ENCODE measurements around the gene UBXN6.
A peak's percentile ranks its signal among the peaks of the same experiment; 100 is the strongest.

Gene UBXN6

GRCh38 chr19:4494691-4495064, 37.1 kb upstream of the UBXN6 start:
- no peak for DNase-seq (ENCODE audit: low read depth)
- H3K4me3 ChIP-seq (ENCODE audit: low read depth, low read length): no peak overlapping the region

GRCh38 chr19:4493929-4494690, 36.5 kb upstream of the UBXN6 start:
- DNase-seq (ENCODE audit: low read depth): no peak
- no peak overlapping the region for H3K4me3 ChIP-seq (ENCODE audit: low read depth, low read length)

GRCh38 chr19:4493104-4493928, 35.7 kb upstream of the UBXN6 start:
- DNase-seq (ENCODE audit: low read depth): no peak
- no peak overlapping the region for H3K4me3 ChIP-seq (ENCODE audit: low read depth, low read length)

- DNase-seq (ENCODE audit: low read depth): no peak
- H3K4me3 ChIP-seq (ENCODE audit: low read depth, low read length): no peak overlapping the region
Observed at GRCh38 chr19:4492337-4493103, 34.9 kb upstream of the UBXN6 start.

- no peak overlapping the region for H3K4me3 ChIP-seq (ENCODE audit: low read depth, low read length)
Observed at GRCh38 chr19:4491446-4491845, 33.9 kb upstream of the UBXN6 start.

GRCh38 chr19:4488496-4488895, 30.9 kb upstream of the UBXN6 start:
- no peak for DNase-seq (ENCODE audit: low read depth)
- H3K4me3 ChIP-seq (ENCODE audit: low read depth, low read length): no peak overlapping the region

More at GRCh38 chr19:4491446-4491845, 33.9 kb upstream of the UBXN6 start:
- no peak for DNase-seq (ENCODE audit: low read depth)

- no peak for DNase-seq (ENCODE audit: low read depth)
- no peak overlapping the region for H3K4me3 ChIP-seq (ENCODE audit: low read depth, low read length)
Observed at GRCh38 chr19:4487572-4487971, 30.0 kb upstream of the UBXN6 start.

GRCh38 chr19:4483385-4483784, 25.8 kb upstream of the UBXN6 start:
- DNase-seq (ENCODE audit: low read depth): no peak
- no peak overlapping the region for H3K4me3 ChIP-seq (ENCODE audit: low read depth, low read length)

GRCh38 chr19:4482721-4483364, 25.2 kb upstream of the UBXN6 start:
- no peak overlapping the region for H3K4me3 ChIP-seq (ENCODE audit: low read depth, low read length)
- DNase-seq (ENCODE audit: low read depth): no peak

- no peak for DNase-seq (ENCODE audit: low read depth)
- H3K4me3 ChIP-seq (ENCODE audit: low read depth, low read length): no peak overlapping the region
Observed at GRCh38 chr19:4477034-4477801, 19.6 kb upstream of the UBXN6 start.

- peak overlapping the region; percentile 98 for H3K4me3 ChIP-seq (ENCODE audit: low read depth, low read length)
Observed at GRCh38 chr19:4474514-4475022, 17.0 kb upstream of the UBXN6 start.

GRCh38 chr19:4473763-4474513, 16.3 kb upstream of the UBXN6 start:
- H3K4me3 ChIP-seq (ENCODE audit: low read depth, low read length): peak overlapping the region; percentile 98
- no peak for DNase-seq (ENCODE audit: low read depth)

More at GRCh38 chr19:4474514-4475022, 17.0 kb upstream of the UBXN6 start:
- DNase-seq (ENCODE audit: low read depth): no peak

GRCh38 chr19:4473011-4473762, 15.6 kb upstream of the UBXN6 start:
- no peak for DNase-seq (ENCODE audit: low read depth)
- H3K4me3 ChIP-seq (ENCODE audit: low read depth, low read length): peak overlapping the region; percentile 98

GRCh38 chr19:4472174-4472974, 14.8 kb upstream of the UBXN6 start, which contains the start of gene HDGFL2:
Gene HDGFL2 (plus strand): TSS chr19:4472297. CDS start chr19:4472351, 54 bp downstream.
- H3K4me3 ChIP-seq (ENCODE audit: low read depth, low read length): peak within 1 kb of the TSS; percentile 98
- no peak for DNase-seq (ENCODE audit: low read depth)

- DNase-seq (ENCODE audit: low read depth): peak; percentile 100
- peak overlapping the region; percentile 64 for H3K4me3 ChIP-seq (ENCODE audit: low read depth, low read length)
Observed at GRCh38 chr19:4471403-4472173, 14.0 kb upstream of the UBXN6 start.

- no peak overlapping the region for H3K4me3 ChIP-seq (ENCODE audit: low read depth, low read length)
- DNase-seq (ENCODE audit: low read depth): no peak
Observed at GRCh38 chr19:4467835-4468234, 10.2 kb upstream of the UBXN6 start.
